MV-4-11 (cell line): ENCODE results near the gene CXXC5.
"Not testable (repeated sequence)": the region's sequence is repeated elsewhere in the genome, so short reads cannot be mapped to it uniquely, and the experiment has no call there.

Experiments
- DNase-seq: peaks from one replicate; lab custom pipeline; 2025; lab: John Stamatoyannopoulos, UW

The CXXC5 gene

DNA sequence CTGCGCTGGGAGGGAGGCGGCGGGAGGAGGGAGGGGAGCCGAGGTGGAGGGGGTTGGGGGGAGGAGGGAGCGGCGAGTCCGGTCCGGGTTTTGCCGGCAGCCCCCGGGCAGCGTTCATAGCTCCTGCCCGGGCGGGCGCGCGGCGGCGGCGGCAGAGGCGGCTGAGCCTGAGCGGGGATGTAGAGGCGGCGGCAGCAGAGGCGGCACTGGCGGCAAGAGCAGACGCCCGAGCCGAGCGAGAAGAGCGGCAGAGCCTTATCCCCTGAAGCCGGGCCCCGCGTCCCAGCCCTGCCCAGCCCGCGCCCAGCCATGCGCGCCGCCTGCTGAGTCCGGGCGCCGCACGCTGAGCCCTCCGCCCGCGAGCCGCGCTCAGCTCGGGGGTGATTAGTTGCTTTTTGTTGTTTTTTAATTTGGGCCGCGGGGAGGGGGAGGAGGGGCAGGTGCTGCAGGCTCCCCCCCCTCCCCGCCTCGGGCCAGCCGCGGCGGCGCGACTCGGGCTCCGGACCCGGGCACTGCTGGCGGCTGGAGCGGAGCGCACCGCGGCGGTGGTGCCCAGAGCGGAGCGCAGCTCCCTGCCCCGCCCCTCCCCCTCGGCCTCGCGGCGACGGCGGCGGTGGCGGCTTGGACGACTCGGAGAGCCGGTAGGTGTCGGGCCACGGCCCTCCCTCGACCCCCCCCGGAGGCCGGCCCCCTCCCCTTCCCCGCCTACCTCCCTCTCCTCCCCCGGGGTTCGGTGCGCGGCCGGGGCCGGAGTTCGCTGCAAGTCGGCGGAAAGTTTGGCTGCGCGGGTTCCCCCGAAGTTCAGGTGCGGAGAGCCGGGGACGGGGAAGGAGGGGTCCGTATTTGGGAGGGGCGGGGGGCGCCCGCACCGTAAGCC is at the start of gene CXXC5:
CXXC5 (plus strand) TSS at position 145 of the 877 bp plus-strand sequence. CDS start 32,175 bp downstream, outside the sequence.
- peak; percentile 59 for DNase-seq

- not testable (repeated sequence) for DNase-seq
These were observed 49.6 kb upstream of the CXXC5 start for GRCh38 chr5:139598601-139598965.

- peak; percentile 49 for DNase-seq
These were observed 47.7 kb upstream of the CXXC5 start for GRCh38 chr5:139600336-139600949.

DNA sequence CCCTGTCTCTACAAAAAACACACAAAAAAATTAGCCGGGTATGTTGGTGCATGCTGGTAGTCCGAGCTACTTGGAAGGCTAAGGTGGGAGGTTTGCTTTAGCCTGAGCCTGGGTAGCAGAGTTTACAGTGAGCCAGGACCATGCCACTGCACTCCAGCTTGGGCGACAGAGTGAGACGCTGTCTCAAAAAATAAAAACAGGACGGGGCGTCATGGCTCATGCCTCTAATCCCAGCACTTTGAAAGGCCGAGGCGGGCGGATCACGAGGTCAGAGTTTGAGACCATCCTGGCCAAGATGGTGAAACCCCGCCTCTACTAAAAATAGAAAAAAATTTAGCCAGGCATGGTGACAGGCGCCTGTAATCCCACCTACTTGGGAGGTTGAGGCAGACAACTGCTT is 46.7 kb upstream of the CXXC5 start:
- DNase-seq: no peak

GRCh38 chr5:139601948-139602347 is 46.2 kb upstream of the CXXC5 start:
- not testable (repeated sequence) for DNase-seq

DNA sequence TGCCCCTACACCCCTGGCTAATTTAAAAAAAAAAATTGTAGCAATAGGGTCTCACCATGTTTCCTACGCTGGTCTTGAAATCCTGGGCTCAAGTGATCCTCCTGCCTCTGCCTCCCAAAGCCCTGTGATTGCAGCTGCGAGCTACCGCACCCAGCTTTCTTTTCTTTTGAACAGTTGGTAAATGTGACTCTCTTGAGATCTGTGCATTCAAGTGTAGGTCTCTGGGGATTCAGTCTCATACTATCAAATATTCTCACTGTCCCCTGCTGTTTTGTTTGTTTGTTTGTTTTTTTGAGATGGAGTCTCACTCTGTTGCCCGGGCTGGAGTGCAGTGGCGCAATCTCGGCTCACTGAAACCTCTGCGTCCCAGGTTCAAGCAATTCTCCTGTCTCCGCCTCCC is 42.3 kb upstream of the CXXC5 start:
- DNase-seq: no peak

DNA sequence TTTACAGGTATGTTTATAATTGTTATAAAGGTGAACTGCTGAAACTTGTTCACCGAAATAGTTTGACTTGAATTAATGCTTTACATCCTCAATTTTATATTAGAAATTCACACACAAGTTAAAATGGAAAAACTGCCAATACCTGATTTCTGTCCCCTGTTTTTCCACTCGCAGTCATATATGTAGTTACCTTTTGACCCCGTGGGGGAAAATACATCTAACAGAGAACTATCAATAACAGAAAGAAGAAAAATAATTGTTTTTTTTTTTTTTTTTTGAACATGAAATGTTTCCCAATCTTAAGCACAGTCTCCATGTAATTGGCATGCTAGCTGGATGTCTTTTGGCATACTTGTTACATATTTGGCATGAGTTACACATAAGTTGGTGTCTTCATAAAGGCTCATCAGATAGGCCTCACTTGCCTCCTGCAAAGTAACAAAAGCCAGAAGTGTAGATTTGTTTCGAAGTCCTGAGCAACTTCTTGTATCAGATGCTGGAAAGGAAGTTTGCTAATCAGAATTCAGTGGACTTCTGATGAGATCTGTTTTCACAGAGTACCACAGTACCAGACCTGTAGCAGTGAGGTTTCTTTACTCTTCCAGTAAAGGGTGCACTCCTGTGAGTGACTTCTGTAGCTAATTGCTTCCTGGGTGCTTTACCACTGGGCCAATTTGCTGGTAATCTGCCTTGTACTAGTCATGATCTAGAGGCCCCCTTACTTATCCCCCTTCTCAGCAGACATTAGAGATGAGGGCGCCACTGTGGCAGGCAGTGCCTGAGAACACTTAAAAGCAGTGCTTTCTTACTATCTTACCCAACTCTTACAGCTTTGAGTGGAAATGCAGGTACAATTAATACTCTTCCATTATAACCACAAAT is 36.2 kb upstream of the CXXC5 start:
- peak; percentile 10 for DNase-seq

DNA sequence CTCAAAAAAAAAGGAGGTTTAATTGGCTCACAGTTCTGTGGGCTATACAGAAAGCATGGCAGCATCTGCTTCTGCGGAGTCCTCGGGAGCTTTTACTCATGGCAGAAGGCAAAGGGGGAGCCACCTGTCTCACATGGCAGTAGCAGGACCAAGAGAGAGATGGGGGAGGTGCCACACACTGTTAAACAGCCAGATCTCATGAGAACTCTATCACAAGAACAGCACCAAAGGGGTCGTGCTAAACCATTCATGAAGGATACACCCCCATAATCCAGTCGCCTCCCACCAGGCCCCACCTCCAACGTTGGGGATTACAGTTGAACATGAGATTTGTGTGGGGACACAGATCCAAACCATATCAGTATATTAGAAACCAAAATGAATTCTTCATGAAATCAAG is 28.3 kb upstream of the CXXC5 start:
- DNase-seq: no peak

GRCh38 chr5:139625398-139625797 is 22.8 kb upstream of the CXXC5 start:
- not testable (repeated sequence) for DNase-seq

GRCh38 chr5:139630855-139631254 is 17.3 kb upstream of the CXXC5 start:
- DNase-seq: no peak

GRCh38 chr5:139631520-139632165 is 16.5 kb upstream of the CXXC5 start:
- DNase-seq: no peak

DNA sequence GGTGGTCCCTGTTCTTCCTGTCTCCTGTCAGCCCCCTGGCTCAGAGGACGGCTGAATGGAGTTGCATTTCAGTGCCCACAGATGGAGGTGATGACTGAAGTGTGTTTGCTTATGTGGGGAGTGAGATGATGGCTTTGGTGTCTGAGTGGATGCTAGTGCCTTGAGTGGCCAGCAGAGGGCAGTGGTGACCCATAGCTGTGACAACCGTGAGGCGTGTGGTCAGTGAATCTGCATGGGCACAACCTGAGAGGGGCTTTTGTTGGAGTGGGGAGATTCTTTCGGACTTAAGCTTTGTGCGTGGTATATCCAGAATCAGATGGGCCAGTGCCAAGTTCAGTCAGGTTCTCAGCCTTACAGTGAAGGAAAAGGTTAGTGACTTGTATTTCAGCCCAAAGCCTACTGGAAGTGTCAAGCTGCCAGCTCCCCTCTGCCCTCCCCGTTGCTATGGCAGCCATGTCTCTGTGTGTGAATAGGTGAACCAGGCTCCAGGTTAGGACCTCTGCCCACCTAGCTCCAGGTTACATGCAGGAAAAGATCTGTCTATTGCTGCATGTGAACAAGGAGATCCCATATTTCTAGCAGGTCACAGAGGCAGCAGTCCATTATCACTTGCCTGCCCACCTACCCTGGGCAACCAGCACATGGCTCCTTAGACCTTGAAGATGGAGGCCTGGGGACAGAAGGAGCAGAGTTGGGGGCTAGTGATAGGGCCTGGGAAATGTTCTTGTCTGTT is 14.7 kb upstream of the CXXC5 start:
- peak; percentile 63 for DNase-seq

DNA sequence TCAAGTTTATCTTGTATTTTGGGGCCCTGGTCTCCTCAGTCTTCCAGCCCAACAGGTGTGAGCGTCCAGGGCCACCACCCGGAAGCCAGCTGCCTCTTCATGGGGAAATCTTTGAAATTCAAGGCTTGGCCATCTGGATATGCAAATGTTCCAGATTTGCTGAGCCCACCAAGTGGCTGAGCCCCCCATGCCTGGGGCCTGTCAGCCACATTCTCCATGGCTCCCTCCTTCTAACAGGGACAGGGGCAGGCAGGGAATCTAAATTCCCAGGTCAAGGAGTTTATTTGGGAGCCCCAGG is 14.2 kb upstream of the CXXC5 start:
- no peak for DNase-seq

DNA sequence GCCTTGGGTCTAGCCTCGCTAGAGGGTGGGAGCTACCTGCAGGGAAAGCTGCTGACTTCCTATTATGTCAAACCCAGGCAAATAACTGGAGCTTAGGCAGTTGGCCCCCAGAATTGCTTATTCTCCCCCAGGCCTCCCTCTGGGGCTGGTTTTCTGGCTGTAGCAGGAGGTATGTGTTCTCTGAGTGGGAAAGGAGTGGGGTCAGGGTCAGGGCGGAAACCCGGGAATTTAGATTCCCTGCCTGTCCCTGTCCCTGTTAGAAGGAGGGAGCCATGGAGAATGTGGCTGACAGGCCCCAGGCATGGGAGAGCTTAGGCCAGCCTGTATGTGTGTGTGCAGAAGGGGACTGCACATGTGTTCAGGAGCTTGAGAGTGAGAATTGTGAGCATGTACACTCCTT is 13.6 kb upstream of the CXXC5 start:
- no peak for DNase-seq

GRCh38 chr5:139635191-139635590 is 13.0 kb upstream of the CXXC5 start:
- DNase-seq: no peak

DNA sequence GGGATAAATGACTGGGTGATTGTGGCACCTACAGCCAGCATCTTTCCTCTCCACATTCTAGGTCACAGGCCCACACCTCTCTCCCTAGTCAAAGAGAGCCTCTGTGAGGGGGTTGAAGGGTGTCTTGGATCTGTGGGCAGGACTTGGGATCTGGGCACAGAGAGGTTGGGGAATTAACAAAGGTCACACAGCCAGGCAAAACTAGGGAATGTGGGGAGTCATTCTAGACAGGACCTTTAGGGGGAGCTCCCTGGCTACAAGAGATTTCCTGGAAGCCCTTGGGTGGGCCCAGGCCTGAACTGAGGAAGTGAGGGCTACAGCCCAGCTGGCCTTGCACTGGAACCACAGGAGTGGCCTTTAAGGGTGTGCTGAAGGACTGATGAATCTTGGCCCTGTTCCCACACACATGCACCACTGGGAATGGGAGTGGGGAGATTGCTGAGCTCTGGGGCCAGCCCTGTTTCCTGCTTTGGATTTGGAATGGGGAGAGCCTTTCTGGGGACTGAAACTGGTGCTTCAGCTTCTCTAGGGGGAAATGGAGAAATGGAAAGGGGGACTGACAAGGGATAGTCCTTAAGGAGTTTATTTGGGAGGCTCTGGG is 12.4 kb upstream of the CXXC5 start:
- DNase-seq: peak; percentile 76

- DNase-seq: peak; percentile 63
These were observed 11.8 kb upstream of the CXXC5 start for GRCh38 chr5:139636207-139636792.

DNA sequence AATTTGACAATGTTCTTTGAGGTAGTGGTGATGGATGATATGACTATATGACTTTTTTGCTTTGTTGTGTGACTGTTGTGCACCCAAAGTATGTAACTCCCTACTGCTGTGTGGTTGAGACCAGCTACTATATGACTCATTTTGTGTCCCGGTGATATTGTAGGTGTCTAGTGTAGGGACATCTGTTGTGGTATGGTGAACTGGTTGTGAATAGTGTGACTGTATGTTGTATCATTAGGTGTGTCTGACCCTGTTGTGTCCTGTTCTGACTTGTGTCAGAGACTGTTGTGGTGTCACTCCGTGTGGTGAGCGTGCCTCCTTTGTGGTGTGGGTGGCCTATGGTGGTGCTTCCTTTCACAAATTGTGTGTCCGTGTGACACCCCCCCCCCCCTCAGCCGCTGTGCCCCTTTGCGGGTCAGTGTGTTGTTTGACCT is 11.2 kb upstream of the CXXC5 start:
- peak; percentile 43 for DNase-seq

DNA sequence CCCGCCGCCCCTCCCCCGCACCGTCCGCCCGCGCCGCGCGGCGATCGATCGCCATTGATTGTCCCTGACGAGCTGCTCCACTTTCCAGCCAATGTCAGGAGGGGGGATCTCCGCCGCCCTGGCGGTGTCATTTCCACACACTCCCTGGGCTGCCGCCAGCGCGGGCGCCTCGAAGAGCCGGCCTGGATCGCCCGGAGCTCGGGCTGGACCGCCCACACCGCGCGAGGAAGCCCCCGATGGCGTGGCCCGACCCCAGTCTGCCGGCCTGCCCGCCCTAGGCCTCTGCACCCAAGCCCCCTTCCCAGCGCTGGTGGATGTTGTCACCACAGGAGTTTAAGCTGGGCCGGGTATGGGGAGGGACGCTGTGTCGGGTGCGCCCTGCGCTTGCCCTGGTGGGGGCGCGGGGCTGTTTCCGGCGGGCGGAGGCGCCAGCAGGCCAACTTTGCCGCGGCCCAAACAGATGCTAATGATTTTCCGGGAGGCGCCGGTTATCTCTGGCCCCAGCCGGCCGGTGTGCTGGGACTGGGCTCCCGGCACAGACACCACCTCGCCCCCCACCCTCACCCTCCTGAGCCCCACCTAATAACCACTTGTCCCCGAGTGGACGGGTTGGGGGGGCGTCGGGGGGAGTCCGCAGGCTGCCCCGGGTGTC is 10.6 kb upstream of the CXXC5 start:
- peak; percentile 60 for DNase-seq

DNA sequence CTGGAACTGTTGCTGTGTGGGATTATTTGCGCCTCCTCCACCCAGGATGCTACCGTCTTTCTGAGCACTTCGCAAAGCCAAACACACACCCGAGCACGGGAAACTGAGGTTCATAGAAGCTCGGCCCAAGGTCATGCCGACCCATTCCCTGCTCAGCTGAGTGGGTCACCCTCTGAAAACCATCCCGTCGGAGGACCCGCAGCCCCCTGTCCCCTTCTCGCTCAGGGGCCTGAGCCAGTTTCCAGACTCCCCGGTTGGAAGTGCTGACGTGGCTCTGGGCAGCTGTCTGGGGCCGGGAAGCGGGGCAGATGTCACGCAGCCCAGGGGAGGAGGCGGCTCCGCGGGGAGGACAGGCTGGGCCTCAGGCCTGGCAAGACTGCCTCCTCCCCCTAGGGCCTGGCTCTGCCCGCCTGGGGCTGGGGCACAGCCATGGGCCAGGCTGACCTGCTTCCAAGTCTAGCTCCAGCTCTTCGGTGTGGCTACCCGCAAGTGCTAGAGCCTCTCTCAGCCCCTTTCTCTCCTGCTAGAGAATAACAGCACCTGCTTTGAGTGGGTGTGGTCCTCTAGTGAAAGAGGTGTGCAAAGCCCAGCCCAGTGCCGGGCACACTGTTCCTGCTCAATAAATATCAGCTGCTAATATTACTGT is 9.9 kb upstream of the CXXC5 start:
- DNase-seq: peak; percentile 35
